CD4-positive, alpha-beta T cell treated with Interferon gamma for 1 hour (primary cell): ENCODE measurements around the gene YIPF6.
"Not testable (repeated sequence)": the region's sequence is repeated elsewhere in the genome, so short reads cannot be mapped to it uniquely, and the experiment has no call there.

Source experiments
- DNase-seq: peaks from one replicate; pipeline ENCODE4 v3.0.0-alpha.2; 2020

The YIPF6 gene, protein sequence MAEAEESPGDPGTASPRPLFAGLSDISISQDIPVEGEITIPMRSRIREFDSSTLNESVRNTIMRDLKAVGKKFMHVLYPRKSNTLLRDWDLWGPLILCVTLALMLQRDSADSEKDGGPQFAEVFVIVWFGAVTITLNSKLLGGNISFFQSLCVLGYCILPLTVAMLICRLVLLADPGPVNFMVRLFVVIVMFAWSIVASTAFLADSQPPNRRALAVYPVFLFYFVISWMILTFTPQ

DNA sequence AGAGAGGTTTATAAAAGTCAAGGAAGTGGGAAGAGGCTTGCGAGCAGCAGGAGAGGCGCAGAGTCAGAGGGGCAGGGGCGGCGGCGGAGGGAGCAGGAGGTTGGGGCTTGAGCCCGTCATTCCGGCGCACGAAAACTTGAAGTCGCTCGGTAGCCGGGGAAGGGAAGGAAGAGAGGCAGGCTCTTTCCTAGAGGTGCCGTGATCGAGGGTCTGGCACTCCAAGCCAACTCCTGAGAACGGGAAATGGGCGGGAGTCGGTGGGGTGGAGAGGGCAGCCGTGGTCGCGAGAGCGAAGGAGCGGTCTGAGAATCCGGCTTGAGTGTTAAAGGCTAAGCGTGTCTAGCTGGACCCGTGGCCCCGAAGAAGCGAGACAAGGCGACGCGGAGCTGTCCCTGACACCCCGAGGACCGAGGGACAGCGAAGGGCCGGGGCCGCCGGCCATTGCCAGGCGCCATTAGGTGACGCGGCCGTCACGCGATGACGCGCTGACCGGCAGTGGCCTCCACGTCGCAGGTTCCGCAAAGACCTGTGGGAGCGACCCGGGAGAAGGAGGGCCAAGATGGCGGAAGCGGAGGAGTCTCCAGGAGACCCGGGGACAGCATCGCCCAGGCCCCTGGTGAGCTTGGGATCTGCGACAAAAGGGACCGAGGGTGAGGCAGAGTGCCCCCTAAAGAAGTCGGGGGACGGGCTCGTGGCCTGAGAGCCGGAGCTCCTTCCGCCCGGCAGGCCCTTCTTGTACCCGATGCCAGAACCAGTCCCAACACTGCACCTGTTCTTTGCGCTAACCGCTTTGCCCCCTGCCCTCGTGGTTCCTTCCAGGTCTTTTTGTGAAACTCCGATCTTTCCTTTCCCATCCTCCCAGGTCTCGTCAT lies at the start of gene YIPF6:
TSS of gene YIPF6 (plus strand) at position 544 of the 872 bp plus-strand sequence. CDS start at position 560, 16 bp downstream.
- DNase-seq: peak; percentile 72

DNA sequence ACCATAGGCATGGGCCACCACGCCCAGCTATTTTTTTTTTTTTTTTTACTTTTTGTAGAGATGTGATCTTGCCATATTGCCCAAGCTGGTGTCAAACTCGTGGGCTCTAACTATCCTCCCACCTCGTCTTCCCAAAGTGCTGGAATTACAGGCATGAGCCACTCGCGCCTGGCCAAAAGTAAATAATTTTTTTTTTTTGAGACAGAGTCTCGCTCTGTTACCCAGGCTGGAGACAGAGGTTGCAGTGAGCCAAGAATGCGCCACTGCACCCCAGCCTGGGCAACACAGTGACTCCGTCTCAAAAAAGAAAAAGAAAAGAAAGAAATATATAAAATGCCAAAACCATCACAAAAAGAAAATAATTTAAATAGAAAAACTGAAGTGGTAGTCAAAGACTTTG lies 47.1 kb upstream of the YIPF6 start:
- DNase-seq: no peak

DNA sequence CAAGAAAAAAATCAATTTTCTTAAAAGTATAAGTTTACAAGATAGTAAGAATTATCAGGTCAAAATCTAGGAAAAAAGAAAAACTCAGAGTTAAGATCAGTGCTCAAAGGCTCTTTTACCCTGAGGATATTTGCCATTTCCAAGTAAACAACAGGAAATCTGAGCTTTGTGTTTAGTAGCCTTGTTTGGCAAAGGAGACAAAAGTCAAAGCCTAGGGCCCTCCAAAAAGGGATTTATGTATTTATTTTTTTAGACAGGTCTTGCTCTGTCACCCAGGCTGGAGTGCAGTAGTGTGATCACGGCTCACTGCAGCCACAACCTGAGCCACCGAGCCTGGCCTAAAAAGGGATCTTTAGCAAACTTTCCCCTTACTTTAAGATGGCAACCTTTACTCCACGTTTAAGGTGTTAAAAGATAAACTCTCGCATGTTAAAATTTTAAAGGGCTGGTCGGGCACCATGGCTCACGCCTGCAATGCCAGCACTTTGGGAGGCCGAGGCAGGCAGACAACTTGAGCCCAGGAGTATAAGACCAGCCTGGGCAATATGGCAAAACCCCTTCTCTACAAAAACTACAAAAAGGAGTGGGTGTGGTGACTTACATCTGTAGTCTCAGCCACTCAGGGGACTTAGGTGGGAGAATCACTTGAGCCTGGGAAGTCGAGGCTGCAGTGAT lies 44.2 kb upstream of the YIPF6 start:
- no peak for DNase-seq

DNA sequence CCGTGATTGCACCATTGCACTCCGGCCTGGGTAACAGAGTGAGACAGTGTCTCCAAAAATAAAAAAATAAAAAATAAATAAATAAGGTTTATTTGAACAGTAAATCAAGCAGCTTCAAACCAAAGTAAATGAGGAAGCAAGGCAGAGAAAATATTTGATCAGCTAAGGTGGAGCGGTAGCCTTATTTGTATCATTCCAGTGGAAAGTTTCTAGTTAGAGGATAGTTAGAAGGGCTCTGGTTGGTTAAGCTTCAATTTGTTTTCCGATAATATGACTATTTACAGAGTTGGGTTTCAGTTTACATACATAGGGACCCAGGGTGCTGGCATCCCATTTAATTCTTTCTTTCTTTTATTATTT lies 43.7 kb upstream of the YIPF6 start:
- no peak for DNase-seq

DNA sequence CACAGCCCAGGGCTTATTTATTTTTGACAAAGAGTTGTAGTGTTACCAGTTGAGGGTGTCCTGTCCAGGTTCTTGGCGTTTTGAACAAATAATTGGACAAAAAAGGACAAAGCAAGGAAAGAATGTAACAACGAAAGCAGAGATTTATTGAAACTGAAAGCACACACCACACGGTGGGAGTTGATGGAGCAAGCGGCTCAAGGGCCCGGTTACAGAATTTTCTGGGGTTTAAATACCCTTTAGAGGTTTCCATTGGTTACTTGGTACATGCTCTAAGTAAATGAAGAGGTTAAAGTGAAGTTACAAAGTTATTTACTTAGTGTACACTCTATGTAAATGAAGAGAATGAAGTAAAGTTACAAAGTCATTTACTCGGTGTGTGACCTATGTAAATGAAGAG lies 37.8 kb upstream of the YIPF6 start:
- DNase-seq: no peak

DNA sequence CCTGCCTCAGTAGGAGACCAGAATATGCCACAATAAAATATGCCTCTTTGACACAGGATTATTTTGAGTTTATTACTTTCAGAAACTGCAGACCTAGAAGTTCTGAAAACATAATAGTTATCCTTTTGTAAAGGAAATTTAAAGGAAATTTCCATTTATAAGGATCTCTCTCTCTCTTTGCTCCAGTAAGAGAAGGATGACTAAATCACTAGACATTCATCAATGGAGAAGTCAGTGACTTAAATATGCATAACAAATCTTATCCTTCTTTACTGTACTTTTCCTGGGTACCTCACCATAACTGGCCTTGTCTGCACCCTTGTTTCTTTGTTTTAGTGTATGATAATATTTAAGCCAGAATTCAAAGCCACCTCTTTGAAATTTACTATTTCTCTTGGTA lies 37.3 kb upstream of the YIPF6 start:
- no peak for DNase-seq

DNA sequence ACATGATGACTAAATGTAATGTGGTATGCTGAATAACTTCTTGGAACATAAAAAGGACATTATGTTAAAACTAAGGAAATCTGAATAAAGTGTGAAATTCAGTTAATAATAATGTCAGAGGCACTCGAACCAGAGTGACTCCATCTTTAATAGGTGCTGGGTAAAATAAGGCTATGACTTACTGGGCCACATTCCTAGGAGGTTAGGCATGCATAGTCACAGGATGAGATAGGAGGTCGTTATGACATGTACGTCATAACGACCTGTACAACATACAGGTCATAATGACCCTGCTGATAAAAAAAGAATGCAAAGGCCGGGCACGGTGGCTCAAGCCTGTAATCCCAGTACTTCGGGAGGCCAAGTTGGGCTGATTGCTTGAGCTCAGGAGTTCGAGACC lies 36.7 kb upstream of the YIPF6 start:
- DNase-seq: no peak

DNA sequence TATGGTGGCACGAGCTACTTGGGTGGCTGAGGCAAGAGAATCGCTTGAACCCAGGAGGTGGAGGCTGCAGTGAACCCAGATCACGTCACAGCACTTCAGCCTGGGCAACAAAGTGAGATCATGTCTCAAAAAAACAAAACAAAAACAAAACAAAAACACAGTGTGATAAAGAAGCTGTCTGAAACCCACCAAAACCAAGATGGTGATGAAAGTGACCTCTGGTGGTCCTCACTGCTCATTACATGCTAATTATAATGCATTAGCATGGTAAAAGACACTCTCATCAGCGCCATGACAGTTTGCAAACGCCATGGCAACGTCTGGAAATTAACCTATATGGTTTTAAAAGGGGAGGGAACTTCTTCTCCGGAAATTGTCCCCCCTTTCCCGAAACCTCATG lies 36.2 kb upstream of the YIPF6 start:
- no peak for DNase-seq

DNA sequence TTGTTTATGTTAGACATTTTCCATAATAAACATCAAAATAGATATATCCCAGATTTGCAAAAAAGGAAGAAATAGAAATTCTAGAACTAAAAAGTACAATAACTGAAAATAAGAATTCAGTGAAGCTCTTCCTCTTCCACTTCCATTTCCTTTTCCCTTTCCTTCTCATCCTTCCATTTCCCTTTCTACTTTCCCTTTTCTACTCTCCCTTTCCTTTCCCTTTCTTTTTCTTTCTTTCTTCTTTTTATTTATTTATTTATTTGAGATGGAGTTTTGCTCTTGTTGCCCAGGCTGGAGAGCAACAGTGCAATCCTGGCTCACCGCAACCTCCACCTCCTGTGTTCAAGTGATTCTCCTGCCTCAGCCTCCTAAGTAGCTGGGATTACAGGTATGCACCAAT lies 35.0 kb upstream of the YIPF6 start:
- DNase-seq: no peak

DNA sequence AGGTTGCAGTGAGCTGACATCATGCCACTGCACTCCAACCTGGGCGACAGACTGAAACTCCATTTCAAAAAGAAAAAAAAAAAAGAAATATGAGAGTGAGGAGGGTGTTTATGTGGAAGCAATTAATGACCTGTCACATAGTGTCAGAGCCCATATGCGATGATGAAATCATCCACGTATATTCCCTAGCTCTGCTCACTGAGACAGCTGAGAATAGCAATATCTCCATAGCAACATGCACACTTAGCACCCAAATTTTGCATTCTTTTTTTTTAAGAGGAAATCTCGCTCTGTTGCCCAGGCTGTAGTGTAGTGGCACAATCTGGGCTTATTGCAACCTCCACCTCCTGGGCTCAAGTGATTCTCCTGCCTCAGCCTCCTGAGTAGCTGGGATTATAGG lies 34.1 kb upstream of the YIPF6 start:
- no peak for DNase-seq

DNA sequence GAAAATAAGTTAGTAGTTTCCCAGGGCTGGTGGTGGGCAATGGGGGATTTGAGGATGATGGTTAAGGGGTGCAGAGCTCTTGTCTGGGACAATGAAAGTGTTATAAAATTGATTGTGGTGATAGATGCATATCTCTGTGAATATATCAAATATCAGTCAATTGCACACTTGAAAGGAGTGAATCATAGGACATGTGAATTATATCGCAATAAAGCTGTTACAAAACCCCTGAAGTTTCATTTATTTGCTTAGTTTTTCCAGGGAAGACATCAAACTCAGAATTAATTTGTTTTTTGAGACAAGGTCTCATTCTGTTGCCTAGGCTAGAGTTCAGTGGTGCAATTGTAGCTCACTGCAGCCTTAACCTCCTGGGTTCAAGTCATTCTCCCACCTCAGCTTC lies 17.9 kb upstream of the YIPF6 start:
- no peak for DNase-seq

DNA sequence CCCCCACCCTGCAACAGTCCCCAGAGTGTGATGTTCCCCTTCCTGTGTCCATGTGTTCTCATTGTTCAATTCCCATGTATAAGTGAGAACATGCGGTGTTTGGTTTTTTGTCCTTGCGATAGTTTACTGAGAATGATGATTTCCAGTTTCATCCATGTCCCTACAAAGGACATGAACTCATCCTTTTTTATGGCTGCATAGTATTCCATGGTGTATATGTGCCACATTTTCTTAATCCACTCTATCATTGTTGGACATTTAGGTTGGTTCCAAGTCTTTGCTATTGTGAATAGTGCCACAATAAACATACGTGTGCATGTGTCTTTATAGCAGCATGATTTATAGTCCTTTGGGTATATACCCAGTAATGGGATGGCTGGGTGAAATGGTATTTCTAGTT lies 12.7 kb upstream of the YIPF6 start:
- DNase-seq: not testable (repeated sequence)

DNA sequence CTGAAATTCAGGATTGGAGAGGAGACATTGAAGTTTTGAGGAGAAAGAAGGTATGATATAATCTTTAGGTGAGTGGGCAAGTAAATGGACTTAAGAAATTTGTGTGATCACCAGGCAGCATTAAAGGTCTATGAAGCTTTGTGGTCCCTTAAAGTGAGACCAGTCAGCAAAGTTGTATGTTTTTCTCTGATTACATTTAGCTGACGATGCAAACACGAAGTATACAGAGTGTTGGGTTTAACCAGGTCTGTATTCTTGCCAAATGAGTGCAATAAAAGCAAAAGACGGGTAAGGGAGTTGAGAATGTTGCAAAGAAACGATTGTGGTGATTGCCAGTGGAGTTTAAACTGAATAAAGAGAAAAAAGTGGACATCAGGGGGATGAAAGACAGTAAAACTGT lies 11.6 kb upstream of the YIPF6 start:
- no peak for DNase-seq

DNA sequence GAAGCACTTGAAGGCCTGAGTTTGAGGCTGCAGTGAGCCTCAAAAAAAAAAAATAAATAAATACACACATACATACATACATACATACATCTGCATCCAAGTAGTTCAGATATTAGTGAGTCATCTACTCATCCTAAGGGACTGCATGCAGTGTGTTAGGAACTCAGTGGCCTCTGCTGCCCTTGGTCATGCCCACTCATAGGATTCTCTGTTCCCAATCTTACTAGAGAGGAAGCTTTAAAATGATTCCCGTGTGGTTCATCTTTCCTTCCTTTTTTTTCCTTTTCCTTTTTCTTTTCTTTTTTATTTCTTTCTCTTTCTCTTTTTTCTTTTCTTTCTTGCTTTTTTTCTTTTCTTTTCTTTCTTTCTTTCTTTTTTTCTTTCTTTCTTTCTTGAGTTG lies 10.9 kb upstream of the YIPF6 start:
- DNase-seq: no peak

DNA sequence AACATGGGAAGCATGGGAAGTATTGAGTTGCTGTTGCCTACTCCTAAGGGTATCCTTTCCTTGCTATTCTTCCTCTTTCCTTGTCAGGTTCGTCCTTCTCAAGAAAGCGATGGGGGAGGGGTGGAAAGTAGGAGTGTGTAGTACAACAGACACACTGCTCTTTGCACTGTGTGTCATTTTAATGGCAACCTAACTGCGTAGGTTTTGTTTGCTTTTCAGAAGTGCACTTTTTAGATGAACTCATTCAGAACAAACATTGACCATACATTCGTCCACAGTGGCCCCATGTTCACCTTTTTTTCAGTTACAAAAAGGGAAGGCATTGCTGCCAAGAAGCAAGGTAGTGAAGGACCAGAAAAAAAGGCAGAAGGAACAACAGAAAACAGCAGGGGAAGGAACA lies 10.2 kb upstream of the YIPF6 start:
- DNase-seq: no peak

DNA sequence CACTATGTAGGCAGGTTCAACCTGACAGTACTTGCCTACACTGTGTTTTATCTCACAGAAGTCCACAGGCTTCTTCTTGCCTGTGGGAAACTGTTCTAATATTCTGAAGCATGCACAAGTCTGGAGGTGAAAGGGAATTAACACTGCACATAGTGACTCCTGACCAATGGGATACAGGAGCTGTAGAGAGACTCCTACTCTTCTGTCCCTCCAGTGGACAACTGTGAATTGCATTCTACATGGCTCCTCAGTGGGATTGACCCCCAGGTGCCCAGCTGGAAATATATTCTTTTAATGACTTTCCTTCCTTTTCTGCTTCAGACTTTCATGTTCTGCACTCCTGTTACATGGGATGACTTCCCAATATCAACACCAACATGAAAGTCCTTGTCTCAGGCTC lies 8.2 kb upstream of the YIPF6 start:
- DNase-seq: no peak

DNA sequence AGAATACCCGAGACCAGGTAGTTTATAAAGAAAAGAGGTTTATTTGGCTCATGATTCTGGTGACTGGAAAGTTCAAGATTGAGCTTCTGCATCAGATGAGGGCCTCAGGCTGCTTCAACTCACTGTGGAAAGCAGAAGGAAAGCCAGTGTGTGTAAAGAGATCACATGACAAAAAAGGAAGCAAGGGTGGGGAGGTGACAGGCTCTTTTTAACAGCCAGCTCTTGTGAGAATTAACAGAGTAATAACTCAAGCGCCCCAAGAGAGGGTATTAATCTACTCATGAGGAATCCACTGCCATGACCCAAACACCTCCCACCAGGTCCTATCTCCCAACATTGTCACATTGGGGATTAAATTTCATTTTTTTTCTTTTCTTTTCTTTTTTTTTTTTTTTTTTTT lies 6.3 kb upstream of the YIPF6 start:
- DNase-seq: no peak

DNA sequence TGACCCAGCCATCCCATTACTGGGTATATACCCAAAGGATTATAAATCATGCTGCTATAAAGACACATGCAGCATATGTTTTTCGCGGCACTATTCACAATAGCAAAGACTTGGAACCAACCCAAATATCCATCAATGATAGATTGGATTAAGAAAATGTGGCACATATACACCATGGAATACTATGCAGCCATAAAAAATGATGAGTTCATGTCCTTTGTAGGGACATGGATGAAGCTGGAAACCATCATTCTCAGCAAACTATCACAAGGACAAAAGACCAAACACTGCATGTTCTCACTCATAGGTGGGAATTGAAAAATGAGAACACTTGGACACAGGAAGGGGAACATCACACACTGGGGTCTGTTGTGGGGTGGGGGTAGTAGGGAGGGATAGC lies 5.1 kb upstream of the YIPF6 start:
- not testable (repeated sequence) for DNase-seq

DNA sequence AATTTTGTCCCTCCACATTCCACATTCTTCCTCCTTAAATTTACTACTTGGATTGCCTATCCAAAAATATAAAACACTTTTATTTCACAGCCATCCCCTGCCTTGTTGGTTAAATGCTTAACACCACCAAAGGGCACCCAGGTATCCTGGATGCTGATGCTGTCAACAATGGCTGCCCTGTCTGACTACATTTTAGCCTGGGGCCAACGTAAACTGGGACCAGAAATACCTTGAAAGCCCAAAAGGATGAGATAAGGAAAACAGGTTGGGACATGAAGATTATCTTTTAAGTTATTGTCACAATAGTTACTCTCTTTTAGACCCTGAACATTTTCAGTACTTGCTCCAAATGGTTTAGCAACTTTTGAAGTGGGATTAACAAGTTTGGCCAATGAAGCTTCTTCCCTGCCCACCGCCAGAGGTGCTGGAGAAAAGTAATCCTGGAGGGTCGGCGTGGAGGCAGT lies 775 bp upstream of the YIPF6 start:
- DNase-seq: no peak

DNA sequence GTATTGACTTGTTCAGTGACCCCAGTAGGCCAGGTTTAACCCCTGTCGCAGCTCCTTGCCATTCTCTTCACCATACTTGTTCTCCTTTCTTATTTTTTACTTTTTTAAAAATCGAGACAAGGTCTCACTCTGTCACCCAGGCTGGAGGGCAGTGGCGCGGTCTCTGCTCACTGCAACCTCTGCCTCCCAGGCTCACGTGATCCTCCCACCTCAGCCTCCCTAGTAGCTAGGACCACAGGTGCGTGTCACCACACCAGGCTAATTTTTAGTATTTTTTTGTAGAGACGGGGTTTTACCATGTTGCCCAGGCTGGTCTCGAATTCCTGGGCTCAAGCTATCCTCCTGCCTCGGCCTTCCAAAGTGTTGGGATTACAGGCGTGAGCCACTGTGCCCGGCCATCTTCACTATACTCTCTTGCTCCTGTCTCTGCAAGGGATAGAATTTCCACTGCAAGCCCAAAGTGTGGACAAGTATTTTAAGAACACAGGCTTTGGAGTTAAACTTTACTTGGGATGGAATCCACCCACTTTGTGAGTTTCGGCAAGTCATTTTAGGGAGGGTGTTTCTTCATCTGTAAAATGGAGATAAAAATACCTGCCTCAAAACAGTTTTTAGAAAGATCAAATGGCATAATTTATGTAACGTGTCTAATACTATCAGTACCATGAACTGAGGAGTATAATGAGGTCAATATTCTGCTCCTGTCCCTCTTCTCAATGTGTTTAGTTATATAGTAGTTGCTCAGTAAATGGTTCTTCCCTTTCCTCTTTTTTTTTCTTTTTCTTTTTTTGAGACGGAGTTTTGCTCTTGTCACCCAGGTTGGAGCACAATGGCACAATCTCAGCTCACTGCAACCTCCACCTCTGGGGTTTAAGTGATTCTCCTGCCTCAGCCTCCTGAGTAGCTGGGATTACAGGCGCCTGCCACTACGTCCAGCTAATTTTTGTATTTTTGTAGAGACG lies 973 bp downstream of the YIPF6 start:
- no peak for DNase-seq

DNA sequence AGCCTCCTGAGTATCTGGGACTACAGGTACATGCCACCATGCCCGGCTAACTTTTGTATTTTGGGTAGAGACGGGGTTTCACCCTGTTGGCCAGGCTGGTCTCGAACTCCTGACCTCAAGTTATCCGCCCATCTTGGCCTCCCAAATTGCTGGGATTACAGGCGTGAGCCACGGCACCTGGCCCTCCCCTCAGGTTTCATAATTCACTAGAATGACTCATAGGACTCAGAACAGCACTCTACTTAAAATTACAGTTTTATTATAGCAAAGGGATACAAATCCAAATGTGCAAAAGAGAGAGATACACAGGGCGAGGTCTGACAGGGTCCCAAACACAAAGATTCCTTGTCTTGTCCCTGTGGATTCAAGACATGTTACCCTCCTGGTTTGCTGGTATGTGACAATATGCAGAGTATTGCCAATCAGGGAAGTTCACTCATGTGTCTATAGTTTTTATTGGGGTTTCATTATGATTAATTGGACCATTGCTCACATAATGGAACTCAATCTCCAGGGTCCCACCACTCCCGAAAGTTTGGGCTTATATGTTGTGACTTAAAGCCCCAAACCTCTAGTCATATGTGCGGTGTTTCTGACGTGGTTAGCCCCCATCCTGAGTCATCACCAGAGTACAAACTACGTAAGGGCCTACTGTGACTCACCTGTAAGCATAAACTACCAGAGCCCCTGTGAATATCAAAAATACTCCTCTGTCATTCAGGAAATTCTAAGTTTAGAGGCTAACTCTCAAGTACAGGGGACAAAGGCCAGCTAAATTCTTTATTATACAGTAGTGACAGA lies 5.2 kb downstream of the YIPF6 start:
- no peak for DNase-seq

DNA sequence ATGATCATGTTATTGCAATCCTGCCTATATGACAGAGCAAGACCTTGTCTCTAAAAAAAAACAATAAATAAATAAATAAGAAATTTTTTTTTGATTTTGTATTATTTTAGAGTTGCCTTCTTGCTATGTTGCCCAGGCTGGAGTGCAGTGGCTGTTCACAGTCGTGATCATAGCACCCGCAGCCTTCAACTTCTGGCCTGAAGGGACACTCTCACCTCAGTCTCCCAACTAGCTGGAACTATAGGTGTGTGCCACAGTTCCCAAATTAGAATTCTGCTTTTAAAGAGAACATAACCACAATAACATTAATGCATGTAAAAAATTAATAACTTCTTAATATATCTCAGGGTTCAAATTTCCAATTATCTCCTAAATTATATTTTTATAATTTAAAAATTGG lies 7.8 kb downstream of the YIPF6 start:
- no peak for DNase-seq
